Osteocyte (in vitro differentiated cells): ENCODE measurements around the gene GPD2. TPM values are rescaled to one million over a fixed set of nuclear protein-coding genes. Genes with fewer than 3 reads are reported as not detected.
A peak's percentile ranks its signal among the peaks of the same experiment; 100 is the strongest.

Source experiments
- DNase-seq: peaks from one replicate; pipeline ENCODE4 v3.0.0; 2021; ENCODE audit warnings: mixed read lengths; ENCODE audit not compliant: unreplicated experiment; ENCODE audit errors: extremely low spot score
- H3K27ac Mint-ChIP-seq: one replicate; pipeline ENCODE4 v1.8.0; 2021; ENCODE audit warnings: mild to moderate bottlenecking, mixed read lengths; ENCODE audit not compliant: unreplicated experiment
- H3K27me3 Mint-ChIP-seq: one replicate; pipeline ENCODE4 v1.8.0; 2021; ENCODE audit warnings: mixed read lengths; ENCODE audit not compliant: unreplicated experiment
- H3K36me3 Mint-ChIP-seq: one replicate; pipeline ENCODE4 v1.8.0; 2021; ENCODE audit warnings: mixed read lengths; ENCODE audit not compliant: unreplicated experiment
- H3K4me1 Mint-ChIP-seq: one replicate; pipeline ENCODE4 v1.8.0; 2021; ENCODE audit warnings: mixed read lengths; ENCODE audit not compliant: unreplicated experiment
- H3K4me3 Mint-ChIP-seq: one replicate; pipeline ENCODE4 v1.8.0; 2021; ENCODE audit warnings: mild to moderate bottlenecking, moderate library complexity, mixed read lengths; ENCODE audit not compliant: unreplicated experiment
- H3K9me3 Mint-ChIP-seq: one replicate; pipeline ENCODE4 v1.8.0; 2021; ENCODE audit warnings: mixed read lengths; ENCODE audit not compliant: unreplicated experiment
- long read RNA-seq: library from polyadenylated mRNA; unstranded; transcript quantifications from one replicate; pipeline ENCODE4 v2.0.0, GENCODE V29; 2021
- total RNA-seq: library from RNA; stranded (reverse); gene quantifications from 2 replicates; pipeline ENCODE4 v1.2.1, GENCODE V29; 2021
- TF ChIP-seq, protein P1 (sequence below): fragments of 200-600 bp; sonication (generic); IDR thresholded peaks from 2 replicates; pipeline ENCODE4 v1.5.0; 2021; ENCODE audit warnings: antibody characterized with exemption, mild to moderate bottlenecking, moderate library complexity

Gene GPD2
- 21.4 and 21.8 TPM in 2 replicates for total RNA-seq
- long read RNA-seq, full-length matches to known transcripts = 23 of 37 reads
- long read RNA-seq, partial matches to known transcripts = 3 of 37 reads
- long read RNA-seq, other reads (novel, unspliced or antisense) = 11 of 37 reads

DNA sequence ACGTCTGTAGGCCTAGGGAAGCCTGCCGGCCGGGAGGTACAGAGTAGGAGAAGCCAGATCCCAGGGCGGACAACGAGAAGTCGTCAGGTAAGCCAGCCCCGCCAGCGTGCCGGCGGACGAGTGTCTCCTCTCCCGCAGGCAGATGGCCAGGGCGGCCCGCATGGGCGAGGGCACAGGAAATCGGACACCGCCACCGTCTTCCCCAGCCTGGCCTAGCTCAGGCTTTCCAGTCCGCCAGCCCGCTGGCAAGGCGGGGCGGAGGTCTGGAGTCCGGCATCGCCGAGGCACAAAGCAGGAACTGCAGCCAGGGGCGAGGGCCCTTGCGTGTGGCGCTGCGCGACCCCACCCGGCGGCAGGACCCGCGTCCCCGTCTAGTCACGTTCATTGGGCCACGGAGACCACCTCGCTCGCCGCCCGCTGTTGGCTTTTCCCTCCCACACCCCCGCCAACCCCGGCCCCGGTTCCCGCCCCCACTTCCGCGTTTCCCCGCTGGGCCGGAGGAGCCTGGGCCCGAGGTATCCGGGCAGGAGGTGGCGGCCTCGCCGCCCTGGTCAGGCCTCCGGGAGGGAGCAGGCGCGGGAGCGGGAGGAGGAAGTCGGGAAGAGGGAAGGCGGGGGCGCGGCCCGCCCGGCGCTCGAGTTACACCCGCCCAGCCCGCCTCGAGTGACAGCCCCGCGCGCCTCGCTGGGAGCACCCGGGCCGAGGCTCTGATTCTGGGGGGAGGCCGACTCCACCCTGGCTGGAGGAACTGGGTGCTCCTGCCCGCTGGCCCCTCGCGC is at the start of gene GPD2:
TSS of gene GPD2 (plus strand) at position 662 of the 779 bp plus-strand sequence. CDS start 39,727 bp downstream, outside the sequence.
- Mint-ChIP-seq H3K4me3 (peak within 1 kb of the TSS; percentile 92), H3K27ac (peak within 1 kb of the TSS; percentile 97), H3K9me3 (no peaks in the 10 kb centered on the region), H3K27me3 (no peaks in the 10 kb centered on the region), H3K36me3 (no peaks in the 10 kb centered on the region), H3K4me1 (peaks cover 57% of the 10 kb centered on the region)
- TF ChIP-seq, protein P1, sequence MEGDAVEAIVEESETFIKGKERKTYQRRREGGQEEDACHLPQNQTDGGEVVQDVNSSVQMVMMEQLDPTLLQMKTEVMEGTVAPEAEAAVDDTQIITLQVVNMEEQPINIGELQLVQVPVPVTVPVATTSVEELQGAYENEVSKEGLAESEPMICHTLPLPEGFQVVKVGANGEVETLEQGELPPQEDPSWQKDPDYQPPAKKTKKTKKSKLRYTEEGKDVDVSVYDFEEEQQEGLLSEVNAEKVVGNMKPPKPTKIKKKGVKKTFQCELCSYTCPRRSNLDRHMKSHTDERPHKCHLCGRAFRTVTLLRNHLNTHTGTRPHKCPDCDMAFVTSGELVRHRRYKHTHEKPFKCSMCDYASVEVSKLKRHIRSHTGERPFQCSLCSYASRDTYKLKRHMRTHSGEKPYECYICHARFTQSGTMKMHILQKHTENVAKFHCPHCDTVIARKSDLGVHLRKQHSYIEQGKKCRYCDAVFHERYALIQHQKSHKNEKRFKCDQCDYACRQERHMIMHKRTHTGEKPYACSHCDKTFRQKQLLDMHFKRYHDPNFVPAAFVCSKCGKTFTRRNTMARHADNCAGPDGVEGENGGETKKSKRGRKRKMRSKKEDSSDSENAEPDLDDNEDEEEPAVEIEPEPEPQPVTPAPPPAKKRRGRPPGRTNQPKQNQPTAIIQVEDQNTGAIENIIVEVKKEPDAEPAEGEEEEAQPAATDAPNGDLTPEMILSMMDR = no peak
- DNase-seq = peak; percentile 95

DNA sequence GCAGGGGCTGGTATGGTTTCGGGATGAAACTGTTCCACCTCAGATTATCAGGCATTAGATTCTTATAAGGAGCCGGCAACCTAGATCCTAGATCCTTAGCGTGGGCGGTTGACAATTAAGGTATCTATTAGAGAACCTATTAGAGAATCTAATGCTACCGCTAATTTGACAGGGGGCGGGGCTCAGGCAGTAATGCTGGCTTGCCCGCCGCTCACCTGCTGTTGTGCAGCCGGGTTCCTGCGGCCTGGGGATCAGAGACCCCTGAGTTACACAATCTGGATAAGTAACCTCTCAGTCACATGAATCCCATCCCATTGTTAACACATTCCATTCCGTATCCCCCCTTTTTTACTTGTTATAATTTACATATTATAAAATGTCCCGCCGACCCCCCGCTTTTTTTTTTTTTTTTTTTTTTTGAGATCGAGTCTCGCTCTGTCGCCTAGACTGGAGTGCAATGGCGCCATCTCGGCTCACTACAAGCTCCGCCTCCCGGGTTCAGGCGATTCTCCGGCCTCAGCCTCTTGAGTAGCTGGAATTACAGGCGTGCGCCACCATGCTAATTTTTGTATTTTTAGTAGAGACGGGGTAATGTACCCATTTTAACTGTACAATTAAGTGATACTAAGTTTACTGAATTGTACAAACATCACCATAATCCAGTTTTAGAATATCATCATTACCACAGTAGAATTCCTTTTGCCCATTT is 42.0 kb upstream of the GPD2 start:
- TF ChIP-seq, protein P1 = no peak
- H3K9me3 Mint-ChIP-seq = no peaks in the 10 kb centered on the region
- no peak overlapping the region for H3K27ac Mint-ChIP-seq
- peaks cover 2% of the 10 kb centered on the region for H3K27me3 Mint-ChIP-seq
- no peaks in the 10 kb centered on the region for H3K36me3 Mint-ChIP-seq
- no peak overlapping the region for H3K4me3 Mint-ChIP-seq
- no peak for DNase-seq
- peaks cover under 1% of the 10 kb centered on the region for H3K4me1 Mint-ChIP-seq

DNA sequence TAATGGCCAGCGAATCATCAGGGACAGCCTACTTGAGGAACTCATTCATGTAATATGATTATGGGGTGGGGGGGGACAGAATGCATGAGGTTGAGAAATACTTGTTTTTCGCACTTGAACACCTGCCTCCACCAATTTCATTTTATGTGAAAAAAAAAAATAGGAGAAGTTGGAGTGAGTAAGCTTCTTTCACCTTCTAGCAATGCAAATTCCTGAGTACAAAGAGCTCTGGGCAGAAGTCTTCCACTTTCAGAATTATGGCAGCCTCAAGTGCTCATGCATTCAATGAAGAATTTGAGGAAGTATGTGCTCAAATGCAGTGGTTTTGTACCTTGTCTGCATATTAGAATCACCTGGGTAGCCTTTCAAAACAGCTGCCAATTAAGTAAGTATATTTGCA is 40.1 kb upstream of the GPD2 start:
- TF ChIP-seq, protein P1 = no peak
- Mint-ChIP-seq H3K9me3 (no peaks in the 10 kb centered on the region), H3K27ac (no peak overlapping the region), H3K4me1 (peaks cover 11% of the 10 kb centered on the region), H3K4me3 (no peak overlapping the region), H3K27me3 (no peaks in the 10 kb centered on the region), H3K36me3 (no peaks in the 10 kb centered on the region)
- DNase-seq = no peak

DNA sequence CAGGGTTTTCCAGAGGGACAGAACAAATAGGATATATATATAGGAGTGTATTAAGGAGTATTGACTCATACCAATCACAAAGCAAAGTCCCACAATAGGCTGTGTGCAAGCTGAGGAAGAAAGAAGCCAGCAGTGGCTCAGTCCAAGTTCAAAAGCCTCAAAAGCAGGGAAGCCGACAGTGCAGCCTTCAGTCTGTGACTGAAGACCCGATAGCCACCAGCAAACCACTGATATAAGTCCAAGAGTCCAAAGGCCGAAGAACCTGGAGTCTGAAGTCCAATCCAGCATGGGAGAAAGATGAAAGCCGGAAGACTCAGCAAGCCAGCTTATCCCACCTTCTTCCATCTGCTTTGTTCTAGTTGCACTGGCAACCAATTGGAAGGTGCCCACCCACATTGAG is 39.0 kb upstream of the GPD2 start:
- H3K27me3 Mint-ChIP-seq = no peaks in the 10 kb centered on the region
- H3K9me3 Mint-ChIP-seq = no peaks in the 10 kb centered on the region
- H3K36me3 Mint-ChIP-seq = no peaks in the 10 kb centered on the region
- peaks cover 11% of the 10 kb centered on the region for H3K4me1 Mint-ChIP-seq
- TF ChIP-seq, protein P1 = no peak
- H3K27ac Mint-ChIP-seq = no peak overlapping the region
- no peak overlapping the region for H3K4me3 Mint-ChIP-seq
- DNase-seq = no peak

DNA sequence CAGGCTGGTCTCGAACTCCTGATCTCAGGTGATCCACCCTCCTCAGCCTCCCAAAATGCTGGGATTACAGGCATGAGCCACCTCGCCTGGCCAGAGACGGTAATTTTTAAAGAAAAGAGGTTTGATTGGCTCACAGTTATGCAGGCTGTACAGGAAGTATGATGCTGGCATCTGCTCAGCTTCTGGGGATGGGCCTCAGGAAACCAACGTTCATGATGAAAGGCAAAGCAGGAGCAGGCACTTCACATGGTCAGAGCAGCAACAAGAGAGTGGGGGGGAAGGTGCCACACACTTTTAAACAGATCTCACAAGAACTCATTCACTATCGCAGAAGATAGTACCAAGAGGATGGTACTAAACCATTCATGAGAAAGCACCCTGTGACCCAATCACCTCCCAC is 38.0 kb upstream of the GPD2 start:
- Mint-ChIP-seq H3K4me1 (peaks cover 11% of the 10 kb centered on the region), H3K9me3 (no peaks in the 10 kb centered on the region), H3K4me3 (no peak overlapping the region), H3K27ac (no peak overlapping the region), H3K36me3 (no peaks in the 10 kb centered on the region), H3K27me3 (no peaks in the 10 kb centered on the region)
- DNase-seq = no peak
- TF ChIP-seq, protein P1 = no peak
